ENCODE measurements around the gene SCG5. TPM values are rescaled to one million over a fixed set of nuclear protein-coding genes. Genes with fewer than 3 reads are reported as not detected.

SCG5 gene
- total and polyA plus RNA-seq, 2 donors (not counting 3 experiments of a cell fraction or from before 2014, with no cell fraction given): 3.3 to 3.9 TPM

DNA sequence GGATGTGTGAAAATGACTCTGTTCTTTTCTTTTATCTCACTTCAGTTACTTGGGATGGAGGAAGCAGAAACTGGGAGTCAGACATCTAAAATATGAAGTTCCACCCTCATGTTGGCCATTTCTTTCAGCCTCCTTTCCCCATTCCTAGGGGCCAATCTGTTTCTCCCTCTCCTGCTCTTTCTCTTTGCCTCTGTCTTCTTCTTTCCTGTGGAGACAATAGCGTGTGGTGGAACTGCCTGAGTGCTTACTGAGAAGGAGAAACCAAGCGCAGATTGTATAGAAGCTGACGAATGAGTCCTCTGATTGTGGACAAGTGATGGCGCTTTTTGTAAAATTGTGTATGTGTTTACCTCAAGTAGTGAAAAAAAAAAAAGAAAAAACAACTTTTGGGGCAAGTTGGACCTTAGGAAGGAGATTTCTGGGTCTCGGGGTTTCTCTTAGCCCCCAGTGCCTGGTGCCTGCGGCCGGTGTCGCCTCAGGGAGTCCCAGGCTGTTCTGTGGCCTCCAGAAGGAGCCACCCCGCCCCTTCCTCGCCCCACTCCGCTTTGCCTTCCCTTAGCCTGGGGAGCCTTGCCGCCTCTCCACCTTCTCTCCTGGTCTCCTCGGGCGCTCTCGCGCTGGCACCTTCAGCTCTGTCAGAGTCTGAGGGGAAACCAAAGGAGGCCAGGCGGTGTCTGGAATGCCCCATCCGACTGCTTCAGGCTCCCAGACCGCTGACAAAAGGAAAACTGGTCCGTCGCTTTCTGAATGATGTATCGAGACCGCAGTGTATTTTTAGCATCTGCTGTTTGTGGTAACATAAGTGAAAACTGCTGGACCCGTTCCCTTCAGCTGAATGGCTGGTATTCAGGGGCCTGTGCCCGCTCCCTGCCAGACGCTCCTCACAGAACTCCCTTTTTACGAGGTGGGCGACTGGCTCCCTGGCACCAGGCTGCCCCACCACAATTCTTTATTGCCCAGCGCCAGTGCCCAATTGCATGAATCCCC, 30.1 kb downstream of the SCG5 start:
- Histone ChIP-seq H3K4me2 (ENCODE audit: insufficient read depth, low read length) (no peak overlapping the region), H2AFZ (ENCODE audit: low read depth, low read length) (no peak overlapping the region), H3K27ac (ENCODE audit: insufficient read depth, low read depth, low read length) (no peak overlapping the region), H3K9me1 (replicated peaks; ENCODE audit: control insufficient read depth, extremely low read depth, insufficient read depth, low read length) (no peaks in the 10 kb centered on the region), H4K20me1 (replicated peaks; ENCODE audit: control insufficient read depth, extremely low read depth, insufficient read depth, low read length) (no peaks in the 10 kb centered on the region), H3K27me3 (ENCODE audit: control insufficient read depth in 2 of 2, insufficient read depth in 2 of 2, low read length in 2 of 2) (no peaks in the 10 kb centered on the region), H3K4me1 (ENCODE audit: control insufficient read depth, extremely low read depth, insufficient read depth, low read length) (no peaks in the 10 kb centered on the region), H3K36me3 (ENCODE audit: control insufficient read depth in 2 of 2, extremely low read depth in 1 of 2, insufficient read depth in 2 of 2, low read length in 2 of 2) (peaks cover 0 to 4% of the 10 kb centered on the region in 2 experiments), H3K79me2 (ENCODE audit: control insufficient read depth, insufficient read depth, low read length) (no peaks in the 10 kb centered on the region), H3K9ac (replicated peaks; ENCODE audit: extremely low read depth, insufficient read depth, low read length) (no peak overlapping the region), H3K9me3 (replicated peaks; ENCODE audit: control insufficient read depth, insufficient read depth, low read length) (no peaks in the 10 kb centered on the region), H3K4me3 (replicated peaks in 1 of 3; ENCODE audit: insufficient read depth in 1 of 3, low read depth in 1 of 3, low read length in 3 of 3) (no peak overlapping the region)
- FAIRE-seq: no peak
- ChIA-PET POLR2A (no interaction called here), CTCF (interaction anchor here (1.0 to 2.6 kb wide), 6 partner anchors 8 to 322 kb away, joined by 3 to 11 read pairs (median 5); no protein-coding TSS in a partner anchor)
- BruUV-seq (replicated peaks): no TSS peak
- dilution Hi-C loops (cut with MboI; ENCODE audit: extremely low pct_ligation_motif_present, low sequenced_read_pairs) (no loop called here), intact Hi-C loops (cut with micrococcal nuclease) (loop anchor here (10.0 kb wide), 1 partner anchor 63 kb away; no protein-coding TSS in a partner anchor)
- no peak for DNase-seq (ENCODE audit: low read depth, low spot score)
- TF ChIP-seq FOS (IDR thresholded peaks at IDR 0.05; ENCODE audit: borderline replicate concordance, insufficient read depth, low read length) (no peak), MYC (IDR thresholded peaks at IDR 0.05; ENCODE audit: low read depth, low read length) (no peak), JUN (IDR thresholded peaks at IDR 0.05; ENCODE audit: borderline replicate concordance, insufficient read depth, insufficient read length, low read depth) (no peak), EZH2 (IDR thresholded peaks at IDR 0.05; ENCODE audit: borderline replicate concordance, low read depth, low read length, severe bottlenecking) (no peak), POLR2AphosphoS5 (IDR thresholded peaks at IDR 0.05; ENCODE audit: insufficient read depth, low read depth, low read length) (no peak), POLR2A (IDR thresholded peaks at IDR 0.05; ENCODE audit: low read depth, low read length) (no peak), GATA2 (IDR thresholded peaks at IDR 0.05; ENCODE audit: insufficient read depth, insufficient read length, low read depth, low read length) (no peak)
- TF ChIP-seq, protein P1, sequence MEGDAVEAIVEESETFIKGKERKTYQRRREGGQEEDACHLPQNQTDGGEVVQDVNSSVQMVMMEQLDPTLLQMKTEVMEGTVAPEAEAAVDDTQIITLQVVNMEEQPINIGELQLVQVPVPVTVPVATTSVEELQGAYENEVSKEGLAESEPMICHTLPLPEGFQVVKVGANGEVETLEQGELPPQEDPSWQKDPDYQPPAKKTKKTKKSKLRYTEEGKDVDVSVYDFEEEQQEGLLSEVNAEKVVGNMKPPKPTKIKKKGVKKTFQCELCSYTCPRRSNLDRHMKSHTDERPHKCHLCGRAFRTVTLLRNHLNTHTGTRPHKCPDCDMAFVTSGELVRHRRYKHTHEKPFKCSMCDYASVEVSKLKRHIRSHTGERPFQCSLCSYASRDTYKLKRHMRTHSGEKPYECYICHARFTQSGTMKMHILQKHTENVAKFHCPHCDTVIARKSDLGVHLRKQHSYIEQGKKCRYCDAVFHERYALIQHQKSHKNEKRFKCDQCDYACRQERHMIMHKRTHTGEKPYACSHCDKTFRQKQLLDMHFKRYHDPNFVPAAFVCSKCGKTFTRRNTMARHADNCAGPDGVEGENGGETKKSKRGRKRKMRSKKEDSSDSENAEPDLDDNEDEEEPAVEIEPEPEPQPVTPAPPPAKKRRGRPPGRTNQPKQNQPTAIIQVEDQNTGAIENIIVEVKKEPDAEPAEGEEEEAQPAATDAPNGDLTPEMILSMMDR (IDR thresholded peaks at IDR 0.05; ENCODE audit: extremely low read depth in 1 of 2, insufficient read depth in 1 of 2, low read depth in 1 of 2, low read length in 2 of 2): no peak
- TF ChIP-seq, protein P2, sequence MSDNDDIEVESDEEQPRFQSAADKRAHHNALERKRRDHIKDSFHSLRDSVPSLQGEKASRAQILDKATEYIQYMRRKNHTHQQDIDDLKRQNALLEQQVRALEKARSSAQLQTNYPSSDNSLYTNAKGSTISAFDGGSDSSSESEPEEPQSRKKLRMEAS (IDR thresholded peaks at IDR 0.05; ENCODE audit: insufficient read depth, insufficient read length): no peak
